ENCODE measurements around the gene SCARB2.

- TF ChIP-seq EZH2 (IDR thresholded peaks at IDR 0.05; ENCODE audit: borderline replicate concordance) (no peak), CTCF (IDR thresholded peaks at IDR 0.05; ENCODE audit: poor library complexity) (no peak), EZH2phosphoT487 (IDR thresholded peaks at IDR 0.05; ENCODE audit: low read depth, severe bottlenecking, unreplicated experiment) (no peak)
Observed at GRCh38 chr4:76178296-76178695, 35.3 kb downstream of the SCARB2 start.
